Measurements from ENCODE around the gene TEX14. TPM values are rescaled to one million over a fixed set of nuclear protein-coding genes. Genes with fewer than 3 reads are reported as not detected.
"Not testable (repeated sequence)": the region's sequence is repeated elsewhere in the genome, so short reads cannot be mapped to it uniquely, and the experiment has no call there.

The TEX14 gene
- total RNA-seq, 4 donors from 2014 or later = 0.26 to 0.44 TPM; not detected in 2

GRCh38 chr17:58658804-58659713 lies 32.8 kb downstream of the TEX14 start:
- H3K4me3 ChIP-seq (ENCODE audit: low read depth, poor library complexity, severe bottlenecking) = no peak overlapping the region
- intact Hi-C loops (cut with DNase I; ENCODE audit: low total_unique reads) = no loop called here
- TF ChIP-seq, protein P1, sequence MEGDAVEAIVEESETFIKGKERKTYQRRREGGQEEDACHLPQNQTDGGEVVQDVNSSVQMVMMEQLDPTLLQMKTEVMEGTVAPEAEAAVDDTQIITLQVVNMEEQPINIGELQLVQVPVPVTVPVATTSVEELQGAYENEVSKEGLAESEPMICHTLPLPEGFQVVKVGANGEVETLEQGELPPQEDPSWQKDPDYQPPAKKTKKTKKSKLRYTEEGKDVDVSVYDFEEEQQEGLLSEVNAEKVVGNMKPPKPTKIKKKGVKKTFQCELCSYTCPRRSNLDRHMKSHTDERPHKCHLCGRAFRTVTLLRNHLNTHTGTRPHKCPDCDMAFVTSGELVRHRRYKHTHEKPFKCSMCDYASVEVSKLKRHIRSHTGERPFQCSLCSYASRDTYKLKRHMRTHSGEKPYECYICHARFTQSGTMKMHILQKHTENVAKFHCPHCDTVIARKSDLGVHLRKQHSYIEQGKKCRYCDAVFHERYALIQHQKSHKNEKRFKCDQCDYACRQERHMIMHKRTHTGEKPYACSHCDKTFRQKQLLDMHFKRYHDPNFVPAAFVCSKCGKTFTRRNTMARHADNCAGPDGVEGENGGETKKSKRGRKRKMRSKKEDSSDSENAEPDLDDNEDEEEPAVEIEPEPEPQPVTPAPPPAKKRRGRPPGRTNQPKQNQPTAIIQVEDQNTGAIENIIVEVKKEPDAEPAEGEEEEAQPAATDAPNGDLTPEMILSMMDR (IDR thresholded peaks at IDR 0.05) = no peak
- TF ChIP-seq POLR2A (IDR thresholded peaks at IDR 0.05) = peak in 1 of 2 donors; percentile 89
- 2% methylated on average over 38 of the region's 38 CpGs for WGBS, 2 donors
- peak; percentile 54 to 93 for DNase-seq (ENCODE audit: low spot score in 2 of 2)

DNA sequence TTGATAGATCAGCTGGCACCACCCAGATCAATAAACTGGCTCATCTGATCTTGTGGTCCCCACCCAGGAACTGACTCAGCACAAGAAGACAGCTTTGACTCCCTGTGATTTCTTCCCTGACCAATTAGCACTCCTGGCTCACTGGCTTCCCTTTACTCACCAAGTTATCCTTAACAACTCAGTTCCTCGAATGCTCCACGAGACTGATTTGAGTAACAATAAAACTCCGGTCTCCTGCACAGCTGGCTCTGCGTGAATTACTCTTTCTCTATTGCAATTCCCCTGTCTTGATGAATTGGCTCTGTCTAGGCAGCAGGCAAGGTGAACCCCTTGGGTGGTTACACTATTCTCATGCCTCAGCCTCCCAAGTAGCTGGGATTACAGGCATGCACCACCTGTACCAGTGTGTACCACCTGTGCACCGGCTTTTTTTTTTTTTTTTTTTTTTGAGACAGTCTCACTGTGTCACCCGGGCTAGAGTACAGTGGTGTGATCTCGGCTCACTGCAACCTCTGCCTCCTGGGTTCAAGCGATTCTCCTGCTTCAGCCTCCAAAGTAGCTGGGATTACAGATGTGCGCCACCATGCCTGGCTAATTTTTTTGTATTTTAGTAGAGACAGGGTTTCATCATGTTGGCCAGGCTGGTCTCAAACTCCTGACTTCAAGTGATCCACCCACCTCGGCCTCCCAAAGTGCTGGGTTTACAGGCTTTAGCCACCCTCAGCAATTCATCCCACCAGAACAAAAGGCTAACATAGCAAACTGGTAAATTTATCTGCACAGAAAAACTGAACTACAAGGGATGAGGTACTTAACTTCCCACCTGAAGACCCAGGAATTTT lies 33.7 kb downstream of the TEX14 start:
- intact Hi-C loops (cut with DNase I; ENCODE audit: low total_unique reads); DNase-seq (ENCODE audit: low spot score in 2 of 2); H3K4me3 ChIP-seq (ENCODE audit: low read depth, poor library complexity, severe bottlenecking): not testable (repeated sequence)
- 59 to 68% methylated on average over 10 of the region's 10 CpGs for WGBS, 2 donors

DNA sequence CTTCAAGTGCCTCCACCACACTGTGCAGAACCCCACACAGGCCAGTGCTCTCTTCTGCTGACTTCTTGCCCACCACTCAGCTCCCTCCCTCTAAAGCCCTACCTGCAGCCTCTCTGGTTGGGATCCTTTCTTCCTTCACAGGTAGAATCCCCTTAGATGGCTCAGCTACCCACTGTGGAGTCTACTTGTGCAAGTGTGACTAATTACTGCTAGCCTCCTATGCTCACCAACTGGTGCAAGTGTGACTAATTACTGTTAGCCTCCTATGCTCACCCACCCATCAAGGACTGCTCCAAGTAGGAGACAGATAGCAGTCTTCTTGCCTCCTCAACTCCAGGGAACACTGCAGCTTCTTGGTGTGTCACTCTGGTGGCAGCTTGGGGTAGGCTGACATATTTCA lies 43.6 kb downstream of the TEX14 start:
- no peak for DNase-seq (ENCODE audit: low spot score in 2 of 2)
- intact Hi-C loops (cut with DNase I; ENCODE audit: low total_unique reads) = no loop called here
- no peak overlapping the region for H3K4me3 ChIP-seq (ENCODE audit: low read depth, poor library complexity, severe bottlenecking)
- TF ChIP-seq POLR2A (IDR thresholded peaks at IDR 0.05) = no peak
- TF ChIP-seq, protein P1 (IDR thresholded peaks at IDR 0.05) = no peak

DNA sequence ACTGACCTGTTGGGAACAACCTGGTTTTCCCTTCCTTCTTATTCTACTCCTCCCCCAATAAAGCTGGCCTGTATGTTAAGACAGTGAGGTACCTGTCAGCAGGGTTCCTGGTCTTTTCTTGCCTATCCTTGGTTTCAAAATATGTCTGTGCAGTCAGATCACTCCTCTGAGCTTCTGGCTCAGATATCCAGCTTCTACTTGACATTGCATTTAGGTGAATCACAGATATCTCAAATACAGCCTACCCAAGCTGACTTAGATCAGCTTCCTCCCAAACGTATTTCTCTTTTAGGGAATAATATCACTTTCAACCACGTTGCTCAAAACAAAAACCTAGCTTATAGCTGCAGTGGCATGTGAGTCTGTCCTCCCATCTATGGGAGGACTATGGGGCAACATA lies 48.7 kb downstream of the TEX14 start:
- WGBS, 2 donors = 66 to 72% methylated on average over 2 of the region's 2 CpGs
- intact Hi-C loops (cut with DNase I; ENCODE audit: low total_unique reads) = no loop called here
- DNase-seq (ENCODE audit: low spot score in 2 of 2) = no peak
- no peak for TF ChIP-seq POLR2A (IDR thresholded peaks at IDR 0.05)
- TF ChIP-seq, protein P1 (IDR thresholded peaks at IDR 0.05) = no peak
- no peak overlapping the region for H3K4me3 ChIP-seq (ENCODE audit: low read depth, poor library complexity, severe bottlenecking)

DNA sequence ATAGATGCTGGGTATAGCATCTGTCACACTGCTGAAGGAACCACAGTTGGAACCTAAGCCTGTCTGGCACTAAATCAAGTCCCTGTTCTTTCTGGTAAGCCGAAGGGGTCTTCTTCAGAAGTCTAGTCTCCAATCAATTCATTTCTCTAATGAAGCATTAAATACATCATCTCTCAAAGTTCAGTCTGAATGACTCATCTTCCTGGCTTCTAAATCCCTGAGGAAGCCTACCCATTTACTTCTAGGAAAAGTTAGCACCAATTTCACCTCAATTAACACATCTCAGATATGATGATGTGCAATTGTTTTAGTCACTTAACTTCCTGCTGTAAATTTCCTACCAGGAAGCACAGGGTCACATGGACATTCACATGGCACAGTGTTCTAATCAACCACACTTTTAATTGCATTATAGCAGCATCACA lies 49.9 kb downstream of the TEX14 start:
- DNase-seq (ENCODE audit: low spot score in 2 of 2) = no peak
- intact Hi-C loops (cut with DNase I; ENCODE audit: low total_unique reads) = no loop called here
- no peak overlapping the region for H3K4me3 ChIP-seq (ENCODE audit: low read depth, poor library complexity, severe bottlenecking)
- 56 to 77% methylated on average over 1 of the region's 1 CpG for WGBS, 2 donors
- TF ChIP-seq, protein P1 (IDR thresholded peaks at IDR 0.05) = no peak
- no peak for TF ChIP-seq POLR2A (IDR thresholded peaks at IDR 0.05)

DNA sequence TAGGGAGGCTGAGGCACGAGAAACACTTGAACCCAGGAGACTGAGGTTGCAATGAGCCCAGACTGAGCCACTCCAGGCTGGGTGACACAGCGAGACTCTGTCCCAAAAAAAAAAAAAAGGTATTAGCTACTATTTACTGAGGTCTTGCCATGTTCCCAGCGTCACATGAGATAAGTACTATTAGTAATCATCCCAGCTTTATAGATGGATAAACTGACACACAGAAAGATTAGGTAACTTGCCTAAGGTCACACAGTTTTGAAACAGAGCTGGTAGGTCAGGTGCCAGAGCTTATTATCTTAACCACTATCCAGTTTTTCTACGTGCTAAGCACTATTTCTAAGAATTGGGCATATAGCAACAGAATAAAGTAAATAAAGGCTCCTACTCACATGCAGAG lies 51.6 kb downstream of the TEX14 start:
- TF ChIP-seq, protein P1 (IDR thresholded peaks at IDR 0.05) = no peak
- TF ChIP-seq POLR2A (IDR thresholded peaks at IDR 0.05) = no peak
- DNase-seq (ENCODE audit: low spot score in 2 of 2) = no peak
- 71 to 78% methylated on average over 4 of the region's 4 CpGs for WGBS, 2 donors
- intact Hi-C loops (cut with DNase I; ENCODE audit: low total_unique reads) = no loop called here
- H3K4me3 ChIP-seq (ENCODE audit: low read depth, poor library complexity, severe bottlenecking) = no peak overlapping the region

Data from lower leg skin (tissue), 4 donors.